HEK293 (cell line): ENCODE measurements around the gene POM121L12.

ENCODE experiments used
- CTCF ChIA-PET: fragments of 350-600 bp; formaldehyde crosslinking; extraction: SDS; loops from one replicate; lab custom pipeline; 2021; ENCODE audit warnings: antibody characterized with exemption; lab: Yijun Ruan, JAX
- POLR2A ChIA-PET: fragments of 300-600 bp; formaldehyde crosslinking; extraction: SDS; loops from one replicate; lab custom pipeline; 2020; ENCODE audit warnings: antibody characterized with exemption, inconsistent platforms; lab: Yijun Ruan, JAX
- H3K27ac ChIP-seq: fragments of 200-500 bp; sonication (Bioruptor generic); 2 replicates; pipeline ENCODE4 v1.5.1; 2014; ENCODE audit warnings: low read depth, low read length, control low read depth, inconsistent platforms; ENCODE audit errors: extremely low read depth
- H3K36me3 ChIP-seq, 2 experiments: fragments of 200-500 bp in 1 of 2; sonication (Bioruptor generic) in 1 of 2; 1 replicate in 1 of 2; 2 replicates in 1 of 2; pipeline ENCODE4 v1.5.1; 2014 to 2017; ENCODE audit warnings: inconsistent platforms in 2 of 2, low read length in 2 of 2; ENCODE audit not compliant: control insufficient read depth in 2 of 2, insufficient read depth in 1 of 2
- H3K4me1 ChIP-seq: fragments of 200-500 bp; sonication (Bioruptor generic); 2 replicates; pipeline ENCODE4 v1.5.1; 2014; ENCODE audit warnings: mild to moderate bottlenecking, low read length, inconsistent platforms; ENCODE audit not compliant: control insufficient read depth, insufficient read depth
- H3K4me3 ChIP-seq: 2 replicates; pipeline ENCODE4 v1.5.1; 2011; ENCODE audit warnings: low read depth, mild to moderate bottlenecking, control low read depth, low read length, moderate library complexity
- H3K9me3 ChIP-seq: fragments of 200-500 bp; sonication (Bioruptor generic); 2 replicates; pipeline ENCODE4 v1.5.1; 2014; ENCODE audit warnings: low read depth, low read length, inconsistent platforms; ENCODE audit not compliant: control insufficient read depth, insufficient read depth
- BCL11B ChIP-seq: fragments of 450-650 bp; formaldehyde crosslinking; IDR thresholded peaks from 2 replicates; pipeline ENCODE4 v1.5.1; 2016; ENCODE audit warnings: low read depth, missing biosample characterization, missing genetic modification characterization
- KLF7 ChIP-seq: fragments of 450-650 bp; formaldehyde crosslinking; IDR thresholded peaks from 2 replicates; pipeline ENCODE4 v1.5.1; 2016; ENCODE audit warnings: missing biosample characterization, missing genetic modification characterization, borderline replicate concordance
- KLF8 ChIP-seq: fragments of 450-650 bp; formaldehyde crosslinking; IDR thresholded peaks from 2 replicates; pipeline ENCODE4 v1.5.1; 2016; ENCODE audit warnings: missing biosample characterization, missing genetic modification characterization
- KLF9 ChIP-seq: fragments of 450-650 bp; formaldehyde crosslinking; IDR thresholded peaks from 2 replicates; pipeline ENCODE4 v1.5.1; 2016; ENCODE audit warnings: missing biosample characterization, missing genetic modification characterization, low read depth
- MEIS1 ChIP-seq: sonication (generic); formaldehyde crosslinking; IDR thresholded peaks from 2 replicates; pipeline ENCODE4 v1.8.1; 2022; ENCODE audit warnings: missing genetic modification reagents, mild to moderate bottlenecking, borderline replicate concordance
- MYNN ChIP-seq: fragments of 450-650 bp; formaldehyde crosslinking; IDR thresholded peaks from 2 replicates; pipeline ENCODE4 v1.5.1; 2016; ENCODE audit warnings: missing biosample characterization, missing genetic modification characterization, borderline replicate concordance
- YY2 ChIP-seq: fragments of 450-650 bp; formaldehyde crosslinking; IDR thresholded peaks from 2 replicates; pipeline ENCODE4 v1.5.1; 2016; ENCODE audit warnings: missing biosample characterization, missing genetic modification characterization
- ZBTB7A ChIP-seq: fragments of 450-650 bp; formaldehyde crosslinking; IDR thresholded peaks from 2 replicates; pipeline ENCODE4 v1.5.1; 2016; ENCODE audit warnings: low read depth, missing biosample characterization, missing genetic modification characterization
- ZNF2 ChIP-seq: fragments of 450-650 bp; formaldehyde crosslinking; IDR thresholded peaks from 2 replicates; pipeline ENCODE4 v1.5.1; 2016; ENCODE audit warnings: missing biosample characterization, missing genetic modification characterization
- ZNF311 ChIP-seq: fragments of 450-650 bp; formaldehyde crosslinking; IDR thresholded peaks from 2 replicates; pipeline ENCODE4 v1.5.1; 2017; ENCODE audit warnings: missing biosample characterization, missing genetic modification characterization, borderline replicate concordance
- ZNF366 ChIP-seq: fragments of 450-650 bp; formaldehyde crosslinking; conservative IDR thresholded peaks from 2 replicates; pipeline ENCODE4 v1.5.1; 2016; ENCODE audit warnings: missing biosample characterization, missing genetic modification characterization
- ZNF473 ChIP-seq: fragments of 450-650 bp; formaldehyde crosslinking; IDR thresholded peaks from 2 replicates; pipeline ENCODE4 v1.5.1; 2017; ENCODE audit warnings: missing biosample characterization, missing genetic modification characterization
- ZNF555 ChIP-seq: fragments of 450-650 bp; formaldehyde crosslinking; conservative IDR thresholded peaks from 2 replicates; pipeline ENCODE4 v1.5.1; 2017; ENCODE audit warnings: missing biosample characterization, mild to moderate bottlenecking, missing genetic modification characterization, inconsistent platforms
- ZNF585B ChIP-seq: fragments of 450-650 bp; formaldehyde crosslinking; IDR thresholded peaks from 2 replicates; pipeline ENCODE4 v1.5.1; 2016; ENCODE audit warnings: missing biosample characterization, missing genetic modification characterization
- ZNF768 ChIP-seq: fragments of 450-650 bp; formaldehyde crosslinking; IDR thresholded peaks from 2 replicates; pipeline ENCODE4 v1.5.1; 2018; ENCODE audit warnings: missing biosample characterization, mild to moderate bottlenecking, missing genetic modification characterization
- ZNF776 ChIP-seq: fragments of 450-650 bp; formaldehyde crosslinking; IDR thresholded peaks from 2 replicates; pipeline ENCODE4 v1.5.0; 2017; ENCODE audit warnings: missing biosample characterization, missing genetic modification characterization, borderline replicate concordance
- TF ChIP-seq, protein P1 (sequence below): fragments of 450-650 bp; formaldehyde crosslinking; IDR thresholded peaks from 2 replicates; pipeline ENCODE4 v1.5.1; 2016; ENCODE audit warnings: missing biosample characterization, missing genetic modification characterization
- TF ChIP-seq, protein P2 (sequence below): IDR thresholded peaks from 2 replicates; pipeline ENCODE4 v1.6.1; 2011; ENCODE audit warnings: mild to moderate bottlenecking, low read depth, low read length, borderline replicate concordance
- TF ChIP-seq, protein P3 (sequence below): fragments of 450-650 bp; formaldehyde crosslinking; IDR thresholded peaks from 2 replicates; pipeline ENCODE4 v1.5.1; 2016; ENCODE audit warnings: missing biosample characterization, missing genetic modification characterization
- TF ChIP-seq, protein P4 (sequence below): fragments of 450-650 bp; formaldehyde crosslinking; IDR thresholded peaks from 2 replicates; pipeline ENCODE4 v1.5.1; 2016; ENCODE audit warnings: missing biosample characterization, missing genetic modification characterization

Gene POM121L12

DNA sequence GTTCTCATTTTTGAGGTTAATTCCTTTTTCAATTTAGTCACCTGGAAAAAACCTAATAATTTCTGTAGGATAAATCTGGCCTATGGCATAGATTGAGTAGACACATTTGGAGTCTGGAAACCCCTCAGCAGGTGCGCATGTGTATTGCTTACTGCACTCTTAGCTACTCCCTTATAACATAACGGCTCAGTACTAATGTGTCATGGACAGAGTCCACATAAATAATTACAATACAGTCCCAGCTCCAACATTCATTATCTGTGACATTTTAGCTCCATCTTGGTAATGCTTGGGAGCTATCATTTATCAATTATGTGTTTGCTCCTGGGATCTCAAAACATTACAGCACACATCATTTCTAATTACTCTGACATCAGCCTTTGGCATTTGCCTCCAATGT is 33.2 kb downstream of the POM121L12 start (continued):
- no peak for TF ChIP-seq ZBTB7A (tag by site-specific recombination)
- no peak for TF ChIP-seq ZNF311 (tag by site-specific recombination)
- no peak for TF ChIP-seq KLF9
- no peak for TF ChIP-seq ZNF768 (tag by site-specific recombination)
- TF ChIP-seq YY2 (tag by site-specific recombination): no peak
- TF ChIP-seq ZNF585B (tag by site-specific recombination): no peak
- no peak for TF ChIP-seq MYNN (tag by site-specific recombination)
- no peak for TF ChIP-seq ZNF776 (tag by site-specific recombination)
- TF ChIP-seq KLF8 (tag by site-specific recombination): no peak
- no peak for TF ChIP-seq ZNF473

DNA sequence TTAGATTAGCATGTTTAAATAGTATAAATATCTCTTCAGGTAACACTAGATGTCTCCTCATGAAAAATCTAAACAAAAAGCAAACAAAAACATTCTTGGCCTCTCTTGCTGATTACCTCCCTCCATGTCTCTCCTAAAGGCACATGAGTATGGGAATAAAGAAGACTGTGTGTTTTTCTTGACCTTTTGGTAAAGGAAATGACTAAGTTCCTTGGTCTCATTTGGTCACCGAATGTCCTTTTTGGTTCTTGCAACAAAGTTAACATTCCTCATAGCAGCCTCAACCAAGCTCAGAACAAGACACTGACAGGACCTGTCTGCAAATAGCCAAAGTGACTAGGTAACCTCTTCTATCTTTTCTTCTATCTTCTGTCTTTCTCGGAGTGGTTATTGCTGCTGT is 35.5 kb downstream of the POM121L12 start:
- H3K4me3 ChIP-seq: no peak overlapping the region
- ChIA-PET CTCF (no interaction called here), POLR2A (no interaction called here)
- no peaks in the 10 kb centered on the region for H3K9me3 ChIP-seq
- no peaks in the 10 kb centered on the region for H3K4me1 ChIP-seq
- no peak overlapping the region for H3K27ac ChIP-seq
- TF ChIP-seq, protein P1, sequence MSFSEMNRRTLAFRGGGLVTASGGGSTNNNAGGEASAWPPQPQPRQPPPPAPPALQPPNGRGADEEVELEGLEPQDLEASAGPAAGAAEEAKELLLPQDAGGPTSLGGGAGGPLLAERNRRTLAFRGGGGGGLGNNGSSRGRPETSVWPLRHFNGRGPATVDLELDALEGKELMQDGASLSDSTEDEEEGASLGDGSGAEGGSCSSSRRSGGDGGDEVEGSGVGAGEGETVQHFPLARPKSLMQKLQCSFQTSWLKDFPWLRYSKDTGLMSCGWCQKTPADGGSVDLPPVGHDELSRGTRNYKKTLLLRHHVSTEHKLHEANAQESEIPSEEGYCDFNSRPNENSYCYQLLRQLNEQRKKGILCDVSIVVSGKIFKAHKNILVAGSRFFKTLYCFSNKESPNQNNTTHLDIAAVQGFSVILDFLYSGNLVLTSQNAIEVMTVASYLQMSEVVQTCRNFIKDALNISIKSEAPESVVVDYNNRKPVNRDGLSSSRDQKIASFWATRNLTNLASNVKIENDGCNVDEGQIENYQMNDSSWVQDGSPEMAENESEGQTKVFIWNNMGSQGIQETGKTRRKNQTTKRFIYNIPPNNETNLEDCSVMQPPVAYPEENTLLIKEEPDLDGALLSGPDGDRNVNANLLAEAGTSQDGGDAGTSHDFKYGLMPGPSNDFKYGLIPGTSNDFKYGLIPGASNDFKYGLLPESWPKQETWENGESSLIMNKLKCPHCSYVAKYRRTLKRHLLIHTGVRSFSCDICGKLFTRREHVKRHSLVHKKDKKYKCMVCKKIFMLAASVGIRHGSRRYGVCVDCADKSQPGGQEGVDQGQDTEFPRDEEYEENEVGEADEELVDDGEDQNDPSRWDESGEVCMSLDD (tag by site-specific recombination): no peak
- TF ChIP-seq BCL11B (tag by site-specific recombination) (no peak), ZNF366 (tag by site-specific recombination) (no peak), ZNF2 (no peak), ZNF555 (tag by site-specific recombination) (no peak), MEIS1 (CRISPR knock-in tag) (no peak), MYNN (tag by site-specific recombination) (no peak), KLF7 (no peak)
- TF ChIP-seq, protein P2, sequence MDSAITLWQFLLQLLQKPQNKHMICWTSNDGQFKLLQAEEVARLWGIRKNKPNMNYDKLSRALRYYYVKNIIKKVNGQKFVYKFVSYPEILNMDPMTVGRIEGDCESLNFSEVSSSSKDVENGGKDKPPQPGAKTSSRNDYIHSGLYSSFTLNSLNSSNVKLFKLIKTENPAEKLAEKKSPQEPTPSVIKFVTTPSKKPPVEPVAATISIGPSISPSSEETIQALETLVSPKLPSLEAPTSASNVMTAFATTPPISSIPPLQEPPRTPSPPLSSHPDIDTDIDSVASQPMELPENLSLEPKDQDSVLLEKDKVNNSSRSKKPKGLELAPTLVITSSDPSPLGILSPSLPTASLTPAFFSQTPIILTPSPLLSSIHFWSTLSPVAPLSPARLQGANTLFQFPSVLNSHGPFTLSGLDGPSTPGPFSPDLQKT: no peak
- TF ChIP-seq, protein P3, sequence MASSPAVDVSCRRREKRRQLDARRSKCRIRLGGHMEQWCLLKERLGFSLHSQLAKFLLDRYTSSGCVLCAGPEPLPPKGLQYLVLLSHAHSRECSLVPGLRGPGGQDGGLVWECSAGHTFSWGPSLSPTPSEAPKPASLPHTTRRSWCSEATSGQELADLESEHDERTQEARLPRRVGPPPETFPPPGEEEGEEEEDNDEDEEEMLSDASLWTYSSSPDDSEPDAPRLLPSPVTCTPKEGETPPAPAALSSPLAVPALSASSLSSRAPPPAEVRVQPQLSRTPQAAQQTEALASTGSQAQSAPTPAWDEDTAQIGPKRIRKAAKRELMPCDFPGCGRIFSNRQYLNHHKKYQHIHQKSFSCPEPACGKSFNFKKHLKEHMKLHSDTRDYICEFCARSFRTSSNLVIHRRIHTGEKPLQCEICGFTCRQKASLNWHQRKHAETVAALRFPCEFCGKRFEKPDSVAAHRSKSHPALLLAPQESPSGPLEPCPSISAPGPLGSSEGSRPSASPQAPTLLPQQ (tag by site-specific recombination): no peak
- TF ChIP-seq, protein P4, sequence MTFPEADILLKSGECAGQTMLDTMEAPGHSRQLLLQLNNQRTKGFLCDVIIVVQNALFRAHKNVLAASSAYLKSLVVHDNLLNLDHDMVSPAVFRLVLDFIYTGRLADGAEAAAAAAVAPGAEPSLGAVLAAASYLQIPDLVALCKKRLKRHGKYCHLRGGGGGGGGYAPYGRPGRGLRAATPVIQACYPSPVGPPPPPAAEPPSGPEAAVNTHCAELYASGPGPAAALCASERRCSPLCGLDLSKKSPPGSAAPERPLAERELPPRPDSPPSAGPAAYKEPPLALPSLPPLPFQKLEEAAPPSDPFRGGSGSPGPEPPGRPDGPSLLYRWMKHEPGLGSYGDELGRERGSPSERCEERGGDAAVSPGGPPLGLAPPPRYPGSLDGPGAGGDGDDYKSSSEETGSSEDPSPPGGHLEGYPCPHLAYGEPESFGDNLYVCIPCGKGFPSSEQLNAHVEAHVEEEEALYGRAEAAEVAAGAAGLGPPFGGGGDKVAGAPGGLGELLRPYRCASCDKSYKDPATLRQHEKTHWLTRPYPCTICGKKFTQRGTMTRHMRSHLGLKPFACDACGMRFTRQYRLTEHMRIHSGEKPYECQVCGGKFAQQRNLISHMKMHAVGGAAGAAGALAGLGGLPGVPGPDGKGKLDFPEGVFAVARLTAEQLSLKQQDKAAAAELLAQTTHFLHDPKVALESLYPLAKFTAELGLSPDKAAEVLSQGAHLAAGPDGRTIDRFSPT: no peak
- no peaks in the 10 kb centered on the region for H3K36me3 ChIP-seq
